ENCODE measurements around the gene RABGAP1L.
A peak's percentile ranks its signal among the peaks of the same experiment; 100 is the strongest.

Gene RABGAP1L

GRCh38 chr1:174160603-174161002, 1.3 kb downstream of the RABGAP1L start:
- TF ChIP-seq MYC (IDR thresholded peaks at IDR 0.05; ENCODE audit: low read depth, low read length) (no peak), POLR2A (IDR thresholded peaks at IDR 0.05; ENCODE audit: extremely low read depth, insufficient read length) (no peak), CTCF (IDR thresholded peaks at IDR 0.05; ENCODE audit: low read depth, low read length) (no peak), MAX (IDR thresholded peaks at IDR 0.05; ENCODE audit: low read depth, low read length) (no peak)
- H3K4me3 ChIP-seq (ENCODE audit: low read depth, low read length): peak overlapping the region; percentile 83
- no peak for DNase-seq (ENCODE audit: low read depth)

GRCh38 chr1:174161813-174162212, 2.5 kb downstream of the RABGAP1L start:
- H3K4me3 ChIP-seq (ENCODE audit: low read depth, low read length): no peak overlapping the region
- TF ChIP-seq CTCF (IDR thresholded peaks at IDR 0.05; ENCODE audit: low read depth, low read length) (no peak), MAX (IDR thresholded peaks at IDR 0.05; ENCODE audit: low read depth, low read length) (no peak), MYC (IDR thresholded peaks at IDR 0.05; ENCODE audit: low read depth, low read length) (no peak), POLR2A (IDR thresholded peaks at IDR 0.05; ENCODE audit: extremely low read depth, insufficient read length) (no peak)

GRCh38 chr1:174164826-174165225, 5.5 kb downstream of the RABGAP1L start:
- H3K4me3 ChIP-seq (ENCODE audit: low read depth, low read length): no peak overlapping the region
- no peak for TF ChIP-seq MYC (IDR thresholded peaks at IDR 0.05; ENCODE audit: low read depth, low read length)
- TF ChIP-seq CTCF (IDR thresholded peaks at IDR 0.05; ENCODE audit: low read depth, low read length): no peak
- TF ChIP-seq POLR2A (IDR thresholded peaks at IDR 0.05; ENCODE audit: extremely low read depth, insufficient read length): no peak
- no peak for TF ChIP-seq MAX (IDR thresholded peaks at IDR 0.05; ENCODE audit: low read depth, low read length)
- DNase-seq (ENCODE audit: low read depth): no peak

More at GRCh38 chr1:174161813-174162212, 2.5 kb downstream of the RABGAP1L start:
- DNase-seq (ENCODE audit: low read depth): no peak

GRCh38 chr1:174165471-174166137, 6.3 kb downstream of the RABGAP1L start:
- DNase-seq (ENCODE audit: low read depth): peak; percentile 17
- no peak for TF ChIP-seq CTCF (IDR thresholded peaks at IDR 0.05; ENCODE audit: low read depth, low read length)
- no peak for TF ChIP-seq MYC (IDR thresholded peaks at IDR 0.05; ENCODE audit: low read depth, low read length)
- no peak overlapping the region for H3K4me3 ChIP-seq (ENCODE audit: low read depth, low read length)

GRCh38 chr1:174166530-174167264, 7.4 kb downstream of the RABGAP1L start:
- TF ChIP-seq MAX (IDR thresholded peaks at IDR 0.05; ENCODE audit: low read depth, low read length) (no peak), CTCF (IDR thresholded peaks at IDR 0.05; ENCODE audit: low read depth, low read length) (no peak), POLR2A (IDR thresholded peaks at IDR 0.05; ENCODE audit: extremely low read depth, insufficient read length) (no peak), MYC (IDR thresholded peaks at IDR 0.05; ENCODE audit: low read depth, low read length) (no peak)
- no peak for DNase-seq (ENCODE audit: low read depth)
- H3K4me3 ChIP-seq (ENCODE audit: low read depth, low read length): no peak overlapping the region
